SK-N-SH treated with all-trans-retinoic acid at 6 μM for 48 hours (cell line): ENCODE measurements around the gene EIF4EBP3.

Experiments used
- ARNTL ChIP-seq: fragments of 450-650 bp; formaldehyde crosslinking; IDR thresholded peaks from 2 replicates; pipeline ENCODE4 v1.5.0; 2020; ENCODE audit warnings: low read depth, mild to moderate bottlenecking, moderate library complexity, borderline replicate concordance
- BACH2 ChIP-seq: fragments of 250-450 bp; sonication (Bioruptor Pico); IDR thresholded peaks from 2 replicates; pipeline ENCODE4 v1.9.0; 2021; ENCODE audit warnings: mild to moderate bottlenecking, borderline replicate concordance
- ESRRG ChIP-seq: fragments of 250-450 bp; sonication (Bioruptor Pico); IDR thresholded peaks from 2 replicates; pipeline ENCODE4 v1.6.1; 2021; ENCODE audit warnings: mild to moderate bottlenecking
- OSR1 ChIP-seq: fragments of 250-450 bp; sonication (Bioruptor Pico); IDR thresholded peaks from 2 replicates; pipeline ENCODE4 v1.8.0; 2022; ENCODE audit warnings: moderate library complexity, mild to moderate bottlenecking, inconsistent platforms
- PATZ1 ChIP-seq: fragments of 250-450 bp; sonication (Bioruptor Pico); IDR thresholded peaks from 2 replicates; pipeline ENCODE4 v1.8.0; 2020; ENCODE audit warnings: mild to moderate bottlenecking, moderate library complexity, borderline replicate concordance
- ZC3H10 ChIP-seq: fragments of 250-450 bp; sonication (Bioruptor Pico); IDR thresholded peaks from 2 replicates; pipeline ENCODE4 v1.5.1; 2021; ENCODE audit warnings: mild to moderate bottlenecking, moderate library complexity
- ZFP3 ChIP-seq: fragments of 250-450 bp; sonication (Bioruptor Pico); IDR thresholded peaks from 2 replicates; pipeline ENCODE4 v1.5.0; 2020; ENCODE audit warnings: mild to moderate bottlenecking, moderate library complexity
- ZNF565 ChIP-seq: fragments of 450-650 bp; formaldehyde crosslinking; conservative IDR thresholded peaks from 2 replicates; pipeline ENCODE4 v1.5.0; 2020; ENCODE audit warnings: low read depth, mild to moderate bottlenecking, moderate library complexity

GRCh38 chr5:140565780-140566095 is 18.3 kb downstream of the EIF4EBP3 start:
- TF ChIP-seq BACH2 (CRISPR knock-in tag) (no peak), PATZ1 (no peak), ESRRG (no peak), ZC3H10 (CRISPR knock-in tag) (no peak), OSR1 (no peak), ZFP3 (CRISPR knock-in tag) (no peak), ZNF565 (CRISPR knock-in tag) (no peak), ARNTL (CRISPR knock-in tag) (no peak)
